Stimulated activated naive CD8-positive, alpha-beta T cell treated with anti-CD3 and anti-CD28 coated beads, Interleukin-15, Interleukin-2, amounts not matched to agents 100 U/mL and 50 U/mL, for 24 hours (primary cell): Measurements from ENCODE around the gene DUS3L.
"Not testable (repeated sequence)": the region's sequence is repeated elsewhere in the genome, so short reads cannot be mapped to it uniquely, and the experiment has no call there.

ENCODE experiments used
- ATAC-seq: fragments of 150-1000 bp; cut with Tn5 transposase; one replicate; pipeline ENCODE4 v1.10.0; 2021
- DNase-seq: peaks from one replicate; pipeline ENCODE4 v3.0.0; 2021

The DUS3L gene

GRCh38 chr19:5774921-5775320, 16.0 kb downstream of the DUS3L start:
- ATAC-seq, result no peak

GRCh38 chr19:5773276-5773675, 17.7 kb downstream of the DUS3L start:
- DNase-seq, result no peak
- no peak for ATAC-seq

More at GRCh38 chr19:5774921-5775320, 16.0 kb downstream of the DUS3L start:
- no peak for DNase-seq

DNA sequence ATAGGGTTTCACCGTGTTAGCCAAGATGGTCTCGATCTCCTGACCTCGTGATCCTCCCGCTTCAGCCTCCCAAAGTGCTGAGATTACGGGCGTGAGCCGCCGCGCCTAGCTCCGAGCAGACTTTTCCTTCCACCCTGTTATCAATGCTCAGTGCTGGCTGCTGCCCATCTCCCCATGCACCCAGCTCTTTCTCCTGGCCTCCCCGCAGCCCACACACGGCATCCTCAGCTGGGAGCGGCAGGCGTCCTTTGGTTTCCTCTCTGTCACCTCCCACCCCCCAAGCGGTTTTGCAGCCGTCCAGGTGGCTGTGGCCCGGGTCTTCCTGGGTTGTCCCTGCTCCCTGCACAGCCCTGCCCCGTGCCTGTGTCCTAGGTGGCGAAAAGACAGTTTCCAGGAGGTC, 18.5 kb downstream of the DUS3L start:
- DNase-seq, result no peak
- ATAC-seq, result no peak

DNA sequence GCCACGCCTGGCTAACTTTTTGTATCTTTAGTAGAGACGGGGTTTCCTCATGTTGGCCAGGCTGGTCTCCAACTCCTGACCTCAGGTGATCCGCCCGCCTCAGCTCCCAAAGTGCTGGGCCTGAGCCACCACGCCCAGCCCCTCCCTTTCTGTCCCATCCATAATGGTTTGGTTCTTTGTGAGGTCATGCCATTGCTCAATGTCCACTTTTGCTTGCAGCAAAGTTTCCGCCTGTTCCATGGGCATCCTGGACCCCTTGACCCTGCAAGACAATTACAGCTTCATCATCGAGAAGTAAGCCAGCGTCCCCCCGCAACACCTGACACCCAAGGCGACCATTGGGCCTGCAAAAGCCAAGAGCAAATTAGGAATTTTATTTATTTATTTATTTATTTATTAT, 23.0 kb downstream of the DUS3L start:
- ATAC-seq, result no peak

GRCh38 chr19:5765220-5765619, 25.7 kb downstream of the DUS3L start:
- ATAC-seq (no peak), DNase-seq (no peak)

More for the DNA sequence above, 23.0 kb downstream of the DUS3L start:
- no peak for DNase-seq

- no peak for DNase-seq
- no peak for ATAC-seq
Measured at GRCh38 chr19:5762608-5763217, 28.2 kb downstream of the DUS3L start.

DNA sequence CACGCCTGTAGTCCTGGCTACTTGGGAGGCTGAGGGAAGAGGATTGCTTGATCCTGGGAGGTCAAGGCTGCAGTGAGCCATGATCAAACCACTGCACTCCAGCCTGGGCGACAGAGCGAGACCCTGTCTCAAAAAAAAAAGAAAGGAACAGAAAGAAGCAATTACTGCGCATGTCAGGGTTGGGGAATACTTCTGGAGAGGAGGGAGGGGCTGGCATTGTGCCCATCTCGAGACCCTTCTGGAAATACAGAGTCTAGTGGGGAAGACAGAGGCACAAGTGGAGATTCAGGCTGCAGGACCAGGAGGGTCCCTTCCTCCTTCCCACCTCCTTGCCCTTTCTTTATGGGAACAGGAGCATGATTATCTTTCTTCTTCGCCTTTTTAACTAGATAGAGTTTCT, 37.2 kb downstream of the DUS3L start:
- ATAC-seq (no peak), DNase-seq (no peak)

DNA sequence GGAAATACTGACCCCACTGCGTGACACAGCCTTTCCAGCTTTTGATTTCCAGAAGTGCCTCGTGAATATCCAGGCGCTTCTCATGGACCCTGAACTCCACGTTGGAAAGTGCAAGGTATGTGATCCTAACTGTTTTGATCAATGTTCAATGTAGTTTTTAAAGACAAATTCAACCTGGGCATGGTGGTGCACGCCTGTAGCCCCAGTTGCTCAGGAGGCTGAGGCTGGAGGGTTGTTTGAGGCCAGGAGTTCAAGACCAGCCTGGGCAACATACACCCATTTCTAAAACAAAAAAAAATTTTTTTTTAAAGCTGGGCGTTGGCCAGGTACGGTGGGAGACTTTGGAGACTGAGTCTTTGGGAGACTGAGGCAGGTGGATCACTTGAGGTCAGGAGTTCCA, 39.3 kb downstream of the DUS3L start:
- ATAC-seq (no peak), DNase-seq (no peak)

GRCh38 chr19:5749505-5749904, 41.5 kb downstream of the DUS3L start:
- DNase-seq (no peak), ATAC-seq (no peak)

- DNase-seq, ATAC-seq: not testable (repeated sequence)
Measured at GRCh38 chr19:5748920-5749319, 42.0 kb downstream of the DUS3L start.

- DNase-seq, result not testable (repeated sequence)
Measured at GRCh38 chr19:5744999-5745398, 46.0 kb downstream of the DUS3L start.

GRCh38 chr19:5743630-5744029, 47.3 kb downstream of the DUS3L start:
- no peak for DNase-seq
- ATAC-seq, result no peak

More at GRCh38 chr19:5744999-5745398, 46.0 kb downstream of the DUS3L start:
- not testable (repeated sequence) for ATAC-seq

DNA sequence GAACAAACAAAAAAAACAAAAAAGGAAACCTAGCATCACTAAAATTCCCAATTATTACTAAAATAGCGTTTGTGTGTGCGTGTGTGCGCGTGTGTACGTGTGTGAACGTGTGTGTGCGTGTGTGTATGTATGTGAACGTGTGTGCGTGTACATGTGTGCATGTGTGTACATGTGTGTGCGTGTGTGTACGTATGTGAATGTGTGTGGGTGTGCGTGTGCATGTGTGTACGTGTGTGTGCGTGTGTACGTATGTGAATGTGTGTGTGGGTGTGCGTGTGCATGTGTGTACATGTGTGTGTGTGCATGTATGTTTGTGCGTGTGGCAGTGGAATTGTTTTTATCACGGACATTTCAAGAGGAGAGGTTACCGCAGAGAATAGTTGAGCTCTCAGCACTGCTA, 48.9 kb downstream of the DUS3L start:
- no peak for DNase-seq
- no peak for ATAC-seq

DNA sequence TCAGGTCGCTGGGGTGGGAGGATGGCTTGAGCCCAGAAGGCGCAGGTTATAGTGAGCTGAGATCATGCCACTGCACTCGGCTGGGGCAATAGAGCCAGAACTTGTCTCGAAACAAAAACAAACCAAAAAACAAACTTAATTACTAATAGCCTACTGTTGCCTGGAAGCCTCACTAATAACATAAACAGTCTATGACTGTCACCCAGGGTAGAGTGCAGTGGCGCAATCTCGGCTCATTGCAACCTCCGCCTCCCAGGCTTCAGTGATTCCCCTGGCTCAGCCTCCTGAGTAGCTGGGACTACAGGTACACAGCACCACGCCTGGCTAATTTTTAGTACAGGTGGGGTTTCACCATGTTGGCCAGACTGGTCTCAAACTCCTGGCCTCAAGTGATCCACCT, 52.5 kb downstream of the DUS3L start:
- no peak for ATAC-seq

More for the DNA sequence above, 52.5 kb downstream of the DUS3L start:
- no peak for DNase-seq
